Peyer's patch (tissue), 4 donors: Measurements from ENCODE around the gene TMEM97. TPM values are rescaled to one million over a fixed set of nuclear protein-coding genes. Genes with fewer than 3 reads are reported as not detected.
A peak's percentile ranks its signal among the peaks of the same experiment; 100 is the strongest.

Experiments
- DNase-seq, 3 donors: peaks; one replicate each; pipeline ENCODE4 v3.0.0-alpha.2; 2017 to 2019
- H3K27ac ChIP-seq, 4 donors: fragments of 200-600 bp; sonication (generic); one replicate each; pipeline ENCODE4 v1.5.1; 2016 to 2019
- H3K27me3 ChIP-seq, 2 donors: fragments of 200-600 bp; sonication (generic); one replicate each; pipeline ENCODE4 v1.5.1; 2019
- H3K36me3 ChIP-seq, 3 donors: fragments of 200-600 bp; sonication (generic); one replicate each; pipeline ENCODE4 v1.5.1; 2016 to 2019
- H3K4me1 ChIP-seq, 4 donors: fragments of 200-600 bp; sonication (generic); one replicate each; pipeline ENCODE4 v1.5.1; 2016 to 2019
- H3K4me3 ChIP-seq, 4 donors: fragments of 200-600 bp; sonication (generic); 1 replicate in 3 of 4; 2 replicates in 1 of 4; pipeline ENCODE4 v1.5.1; 2016 to 2019; ENCODE audit warnings: mild to moderate bottlenecking in 1 of 4
- H3K9me3 ChIP-seq, 4 donors: fragments of 200-600 bp; sonication (generic); one replicate each; pipeline ENCODE4 v1.5.1; 2016 to 2019; ENCODE audit warnings: mild to moderate bottlenecking in 1 of 4
- POLR2A ChIP-seq, 2 donors: fragments of 450-650 bp; IDR thresholded peaks; one replicate each; pipeline ENCODE4 v1.5.1; 2017; ENCODE audit warnings: antibody characterized with exemption in 2 of 2, mild to moderate bottlenecking in 2 of 2, moderate library complexity in 2 of 2
- total RNA-seq, 4 donors: library from RNA; depleted of rRNA; stranded (reverse); fragments of >200 nt; gene quantifications; one replicate each; pipeline ENCODE4 v1.1.0, GENCODE V29; 2016
- TF ChIP-seq, protein P1 (sequence below), 6 experiments: fragments of 450-650 bp in 4 of 6; fragments of 200-600 bp in 2 of 6; sonication (generic) in 1 of 6; IDR thresholded peaks; one replicate each; pipeline ENCODE4 v1.5.1; 2017 to 2019; ENCODE audit warnings: antibody characterized with exemption in 6 of 6, mild to moderate bottlenecking in 3 of 6, moderate library complexity in 1 of 6

Gene TMEM97
- total RNA-seq, 4 donors from 2014 or later, result 7.7 to 8.9 (median 8.1) TPM

- H3K9me3 ChIP-seq, result no peaks in the 10 kb centered on the region
- H3K4me3 ChIP-seq, result peak overlapping the region in 1 of 4 donors; percentile 26
- no peak for TF ChIP-seq POLR2A (IDR thresholded peaks at IDR 0.05)
- TF ChIP-seq, protein P1, sequence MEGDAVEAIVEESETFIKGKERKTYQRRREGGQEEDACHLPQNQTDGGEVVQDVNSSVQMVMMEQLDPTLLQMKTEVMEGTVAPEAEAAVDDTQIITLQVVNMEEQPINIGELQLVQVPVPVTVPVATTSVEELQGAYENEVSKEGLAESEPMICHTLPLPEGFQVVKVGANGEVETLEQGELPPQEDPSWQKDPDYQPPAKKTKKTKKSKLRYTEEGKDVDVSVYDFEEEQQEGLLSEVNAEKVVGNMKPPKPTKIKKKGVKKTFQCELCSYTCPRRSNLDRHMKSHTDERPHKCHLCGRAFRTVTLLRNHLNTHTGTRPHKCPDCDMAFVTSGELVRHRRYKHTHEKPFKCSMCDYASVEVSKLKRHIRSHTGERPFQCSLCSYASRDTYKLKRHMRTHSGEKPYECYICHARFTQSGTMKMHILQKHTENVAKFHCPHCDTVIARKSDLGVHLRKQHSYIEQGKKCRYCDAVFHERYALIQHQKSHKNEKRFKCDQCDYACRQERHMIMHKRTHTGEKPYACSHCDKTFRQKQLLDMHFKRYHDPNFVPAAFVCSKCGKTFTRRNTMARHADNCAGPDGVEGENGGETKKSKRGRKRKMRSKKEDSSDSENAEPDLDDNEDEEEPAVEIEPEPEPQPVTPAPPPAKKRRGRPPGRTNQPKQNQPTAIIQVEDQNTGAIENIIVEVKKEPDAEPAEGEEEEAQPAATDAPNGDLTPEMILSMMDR (IDR thresholded peaks at IDR 0.05), result no peak
- peaks cover 0 to 5% (median 0%) of the 10 kb centered on the region in 3 donors for H3K36me3 ChIP-seq
- DNase-seq, result peak in 1 of 3 donors; percentile 42
- no peak overlapping the region for H3K27ac ChIP-seq
- H3K27me3 ChIP-seq, result no peaks in the 10 kb centered on the region
- peaks cover 0 to 33% (median 3%) of the 10 kb centered on the region in 4 donors for H3K4me1 ChIP-seq
These were observed 50.1 kb downstream of the TMEM97 start for GRCh38 chr17:28368915-28369683.

DNA sequence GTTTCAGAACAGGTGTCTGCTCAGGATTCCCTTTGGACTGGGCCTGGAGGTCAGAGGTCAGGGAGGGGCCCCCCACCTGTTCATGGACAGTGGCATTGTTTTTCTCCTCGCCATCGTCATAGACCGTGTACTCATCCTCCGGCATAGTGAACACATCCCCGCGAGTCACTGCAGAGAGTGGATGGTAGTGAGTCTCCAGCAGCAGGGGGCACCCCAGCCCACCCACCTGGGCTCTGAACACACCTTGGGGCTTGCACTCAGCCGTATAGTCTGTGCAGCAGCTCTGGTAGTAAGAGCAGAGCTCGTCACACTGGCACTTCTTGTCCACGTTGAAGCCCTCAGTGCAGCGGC lies 50.7 kb downstream of the TMEM97 start:
- H3K4me3 ChIP-seq, result peak overlapping the region in 1 of 4 donors; percentile 26
- H3K4me1 ChIP-seq, result peaks cover 0 to 33% (median 3%) of the 10 kb centered on the region in 4 donors
- no peaks in the 10 kb centered on the region for H3K9me3 ChIP-seq
- DNase-seq, result peak in 1 of 3 donors; percentile 45
- no peak overlapping the region for H3K27ac ChIP-seq
- H3K36me3 ChIP-seq, result no peaks in the 10 kb centered on the region
- TF ChIP-seq POLR2A (IDR thresholded peaks at IDR 0.05), result no peak
- TF ChIP-seq, protein P1 (IDR thresholded peaks at IDR 0.05), result no peak
- H3K27me3 ChIP-seq, result no peaks in the 10 kb centered on the region

- DNase-seq, result no peak
- Histone ChIP-seq H3K9me3 (no peaks in the 10 kb centered on the region), H3K4me3 (peak within 1 kb of the TSS; percentile 50 to 64 (median 58)), H3K27me3 (no peaks in the 10 kb centered on the region), H3K27ac (peak within 1 kb of the TSS; percentile 1 to 78 (median 68)), H3K4me1 (peaks cover 0 to 33% (median 3%) of the 10 kb centered on the region in 4 donors), H3K36me3 (no peaks in the 10 kb centered on the region)
- TF ChIP-seq POLR2A (IDR thresholded peaks at IDR 0.05), result no peak
- TF ChIP-seq, protein P1 (IDR thresholded peaks at IDR 0.05), result no peak
These were observed 51.2 kb downstream of the TMEM97 start, which contains the start of gene VTN for GRCh38 chr17:28370035-28370743. VTN (minus strand) TSS chr17:28370307; CDS start chr17:28370203, 104 bp downstream.

DNA sequence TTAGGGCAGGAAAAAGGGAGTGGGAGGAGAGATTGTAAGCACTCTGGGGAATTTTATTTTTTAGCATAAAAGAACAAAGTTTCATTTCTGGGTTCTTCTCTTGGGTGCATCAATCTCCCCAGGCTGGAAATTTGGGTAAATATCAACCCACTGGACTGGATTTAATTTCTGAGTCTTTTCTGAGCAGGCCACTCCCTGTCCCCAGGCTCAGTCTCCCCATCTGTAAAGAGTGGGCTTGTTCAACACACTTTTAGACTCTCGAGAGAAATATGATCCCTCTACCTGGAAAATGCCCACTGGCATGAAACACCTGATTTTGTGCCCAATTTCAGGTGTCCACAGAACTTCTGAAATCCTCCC lies 51.7 kb downstream of the TMEM97 start:
- peak overlapping the region; percentile 1 to 78 (median 68) for H3K27ac ChIP-seq
- no peak for DNase-seq
- no peaks in the 10 kb centered on the region for H3K27me3 ChIP-seq
- H3K4me3 ChIP-seq, result peak overlapping the region in 1 of 4 donors; percentile 53
- H3K9me3 ChIP-seq, result no peaks in the 10 kb centered on the region
- no peak for TF ChIP-seq POLR2A (IDR thresholded peaks at IDR 0.05)
- H3K36me3 ChIP-seq, result no peaks in the 10 kb centered on the region
- H3K4me1 ChIP-seq, result peaks cover 0 to 33% (median 3%) of the 10 kb centered on the region in 4 donors

- Histone ChIP-seq H3K9me3 (no peaks in the 10 kb centered on the region), H3K27ac (peak within 1 kb of the TSS; percentile 25 to 78 (median 68)), H3K36me3 (no peaks in the 10 kb centered on the region), H3K4me1 (peaks cover 0 to 33% (median 3%) of the 10 kb centered on the region in 4 donors), H3K27me3 (no peaks in the 10 kb centered on the region), H3K4me3 (peak within 1 kb of the TSS; percentile 50 to 64 (median 58))
- TF ChIP-seq POLR2A (IDR thresholded peaks at IDR 0.05), result no peak
- TF ChIP-seq, protein P1 (IDR thresholded peaks at IDR 0.05), result no peak
- peak; percentile 73 to 93 (median 91) for DNase-seq
These were observed 52.5 kb downstream of the TMEM97 start, which contains the start of gene SARM1 for GRCh38 chr17:28371245-28372202. SARM1 (plus strand) TSS chr17:28371694; CDS start chr17:28372033, 339 bp downstream.
